T-helper 17 cell (primary cell): ENCODE data around the gene CBLC. TPM values are rescaled to one million over a fixed set of nuclear protein-coding genes. Genes with fewer than 3 reads are reported as not detected.

ENCODE experiments used
- ATAC-seq: fragments of 150-1000 bp; cut with Tn5 transposase; 2 replicates; pipeline ENCODE4 v1.10.0; 2021; ENCODE audit warnings: mild to moderate bottlenecking, moderate library complexity
- DNase-seq, 3 donors: peaks; one replicate each; pipeline versions ENCODE4 v3.0.0 to v3.0.0-alpha.2; 2020 to 2021
- H3K9me3 ChIP-seq: one replicate; pipeline ENCODE4 v1.7.0; 2013; ENCODE audit warnings: low read length, mild to moderate bottlenecking; ENCODE audit not compliant: control insufficient read depth, poor library complexity, severe bottlenecking
- H3K27ac Mint-ChIP-seq: one replicate; pipeline ENCODE4 v1.8.0; 2022; ENCODE audit warnings: mild to moderate bottlenecking, moderate library complexity, mixed read lengths
- H3K27me3 Mint-ChIP-seq: one replicate; pipeline ENCODE4 v1.8.0; 2022; ENCODE audit warnings: mixed read lengths
- H3K36me3 Mint-ChIP-seq: one replicate; pipeline ENCODE4 v1.8.0; 2022; ENCODE audit warnings: low read depth, mixed read lengths
- H3K4me1 Mint-ChIP-seq: one replicate; pipeline ENCODE4 v1.8.0; 2022; ENCODE audit warnings: mild to moderate bottlenecking, mixed read lengths
- H3K4me3 Mint-ChIP-seq: one replicate; pipeline ENCODE4 v1.8.0; 2022; ENCODE audit warnings: mild to moderate bottlenecking, moderate library complexity, mixed read lengths
- total RNA-seq, 4 donors: library from RNA in 2 of 4; stranded (reverse) in 2 of 4; gene quantifications; one replicate each; pipeline ENCODE4 v1.2.3 and lab custom pipeline; 2022 to 2026

The CBLC gene
- total RNA-seq, 2 donors from 2014 or later, result not detected

DNA sequence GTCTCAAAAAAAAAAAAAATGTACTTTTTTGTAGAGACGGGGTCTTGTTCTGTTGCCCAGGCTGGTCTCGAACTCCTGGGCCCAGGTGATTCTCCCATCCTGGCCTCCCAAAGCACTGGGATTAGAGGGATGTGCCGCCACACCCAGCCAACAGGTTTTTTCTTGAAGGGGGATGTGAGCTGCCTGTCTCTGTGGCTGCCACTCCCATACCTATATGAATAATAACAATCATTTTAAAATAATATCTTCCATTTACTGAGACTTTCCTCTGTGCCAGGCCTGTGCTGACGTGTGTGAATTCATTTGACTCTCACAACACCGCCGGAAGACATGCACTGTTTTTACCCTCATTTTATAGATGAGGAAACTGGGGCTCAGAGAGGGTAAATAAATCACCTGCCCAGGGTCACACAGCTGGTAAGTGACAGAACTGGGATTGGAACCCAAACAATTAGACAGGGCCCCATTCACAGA lies 36.4 kb upstream of the CBLC start:
- H3K36me3 Mint-ChIP-seq, result no peaks in the 10 kb centered on the region
- no peak overlapping the region for H3K4me3 Mint-ChIP-seq
- H3K27me3 Mint-ChIP-seq, result no peaks in the 10 kb centered on the region
- peak; percentile 64 for ATAC-seq
- H3K4me1 Mint-ChIP-seq, result peaks cover 14% of the 10 kb centered on the region
- no peak for DNase-seq
- no peak overlapping the region for H3K27ac Mint-ChIP-seq
- H3K9me3 ChIP-seq, result no peaks in the 10 kb centered on the region

DNA sequence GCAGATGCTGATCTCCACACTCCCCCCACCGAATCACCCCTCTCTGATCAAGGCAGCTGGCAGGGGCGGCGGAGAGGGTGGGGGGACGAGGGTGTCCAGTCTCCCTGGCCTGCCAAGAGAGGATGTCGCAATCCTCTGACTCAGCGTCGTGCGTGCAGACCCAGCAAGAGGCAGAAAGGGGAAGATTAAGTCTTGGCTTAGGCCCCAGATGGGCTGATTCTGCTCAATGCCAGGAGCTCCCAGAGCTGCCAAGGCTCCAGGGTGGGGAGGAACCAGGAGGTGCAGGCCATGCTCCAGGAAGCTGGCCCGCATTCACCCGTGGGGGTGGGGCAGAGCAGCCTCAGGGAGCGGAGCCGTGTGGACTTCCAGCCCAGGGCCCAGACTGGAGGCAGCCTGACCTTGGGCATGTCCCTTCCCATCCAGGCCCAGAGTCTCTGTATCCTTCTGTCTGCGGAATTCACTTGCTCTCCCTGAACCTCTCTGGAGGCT lies 35.8 kb upstream of the CBLC start:
- Mint-ChIP-seq H3K27me3 (no peaks in the 10 kb centered on the region), H3K4me3 (no peak overlapping the region), H3K36me3 (no peaks in the 10 kb centered on the region), H3K4me1 (peaks cover 20% of the 10 kb centered on the region), H3K27ac (no peak overlapping the region)
- no peaks in the 10 kb centered on the region for H3K9me3 ChIP-seq
- ATAC-seq (peak; percentile 54), DNase-seq (no peak)

DNA sequence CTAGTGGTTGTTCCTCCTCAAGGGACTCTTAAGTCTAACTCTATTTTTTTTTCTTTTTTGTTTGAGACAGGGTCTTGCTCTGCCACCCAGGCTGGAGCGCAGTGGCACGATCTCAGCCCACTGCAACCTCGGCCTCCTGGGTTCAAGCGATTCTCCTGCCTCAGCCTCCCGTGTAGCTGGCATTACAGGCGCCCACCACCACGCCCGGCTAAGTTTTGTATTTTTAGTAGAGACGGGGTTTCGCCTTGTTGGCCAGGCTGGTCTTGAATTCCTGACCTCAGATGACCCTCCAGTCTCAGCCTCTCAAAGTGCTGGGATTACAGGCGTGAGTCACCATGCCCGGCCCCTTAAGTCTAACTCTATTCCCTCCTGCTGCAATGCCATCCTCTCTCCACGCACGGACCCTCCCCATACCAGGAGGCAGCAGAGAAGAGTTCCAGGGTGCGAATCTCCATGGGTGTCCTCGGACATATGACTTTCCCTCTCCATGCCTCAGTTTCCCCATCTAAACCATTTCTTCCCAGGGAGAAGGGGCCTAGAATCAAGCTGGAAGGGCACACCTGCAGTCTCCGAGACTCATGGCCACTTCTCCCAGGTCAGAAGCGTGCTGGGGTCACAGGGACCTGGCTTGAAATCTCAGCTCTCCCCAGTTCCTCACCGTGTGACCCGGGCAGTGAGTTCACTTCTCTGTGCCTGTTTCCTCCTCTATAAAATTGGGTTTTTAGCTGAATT lies 35.2 kb upstream of the CBLC start:
- H3K36me3 Mint-ChIP-seq, result no peaks in the 10 kb centered on the region
- no peak for ATAC-seq
- no peak for DNase-seq
- no peak overlapping the region for H3K4me3 Mint-ChIP-seq
- H3K4me1 Mint-ChIP-seq, result peaks cover 24% of the 10 kb centered on the region
- H3K27ac Mint-ChIP-seq, result peak overlapping the region; percentile 59
- H3K9me3 ChIP-seq, result no peaks in the 10 kb centered on the region
- H3K27me3 Mint-ChIP-seq, result no peaks in the 10 kb centered on the region

DNA sequence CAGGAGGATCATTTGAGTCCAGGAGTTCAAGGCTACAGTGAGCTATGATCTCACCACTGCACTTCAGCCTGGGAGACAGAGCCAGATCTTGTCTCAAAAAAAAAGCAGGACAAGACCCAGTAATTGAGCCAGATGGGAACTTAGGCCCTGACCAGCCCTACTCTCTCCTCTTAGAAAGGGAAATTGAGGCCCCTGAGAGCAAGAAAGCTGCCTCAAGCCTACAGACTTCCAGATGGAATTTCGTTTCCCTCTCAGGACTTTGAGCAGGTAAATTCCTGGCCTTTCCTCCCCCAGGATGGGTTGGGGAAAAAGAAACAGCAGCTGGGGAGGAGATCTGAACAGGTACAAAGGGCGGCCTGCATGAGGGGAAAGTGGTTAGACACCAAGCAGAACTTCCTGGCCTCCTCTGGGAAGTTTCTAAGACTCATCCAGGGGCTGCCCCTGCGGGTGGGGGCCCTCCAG lies 32.8 kb upstream of the CBLC start:
- H3K4me3 Mint-ChIP-seq, result no peak overlapping the region
- H3K27ac Mint-ChIP-seq, result peak overlapping the region; percentile 98
- H3K36me3 Mint-ChIP-seq, result peaks cover 3% of the 10 kb centered on the region
- no peak for DNase-seq
- no peaks in the 10 kb centered on the region for H3K27me3 Mint-ChIP-seq
- ATAC-seq, result no peak
- peaks cover 37% of the 10 kb centered on the region for H3K4me1 Mint-ChIP-seq
- H3K9me3 ChIP-seq, result no peaks in the 10 kb centered on the region

DNA sequence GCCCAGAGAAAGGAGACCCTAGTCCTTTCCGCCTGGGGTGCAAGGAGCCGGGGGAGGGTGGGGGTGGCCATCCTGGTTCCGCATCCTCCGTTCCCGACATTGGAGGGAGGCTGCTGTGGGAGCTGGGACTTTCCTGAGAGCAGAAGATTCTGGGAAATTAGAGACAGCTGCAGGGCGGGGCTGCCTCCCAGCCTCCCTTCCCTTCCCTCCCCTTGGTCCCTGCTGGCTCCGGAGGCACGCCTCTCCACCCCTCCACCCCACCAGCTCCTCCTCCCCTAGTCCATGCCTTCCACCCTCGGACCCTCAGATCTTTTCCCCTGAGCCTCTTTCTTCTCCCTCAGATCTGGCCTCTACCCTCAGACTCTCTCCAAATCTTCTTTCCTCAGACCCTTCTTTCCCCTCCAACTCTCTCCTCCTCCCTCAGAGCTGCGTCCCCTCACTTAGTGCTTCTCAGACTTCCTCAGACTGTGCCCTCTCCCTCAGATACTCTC lies 32.3 kb upstream of the CBLC start:
- Mint-ChIP-seq H3K4me1 (peaks cover 40% of the 10 kb centered on the region), H3K27me3 (no peaks in the 10 kb centered on the region), H3K27ac (peak overlapping the region; percentile 98), H3K36me3 (peaks cover 3% of the 10 kb centered on the region), H3K4me3 (peak overlapping the region; percentile 71)
- ATAC-seq, result no peak
- no peaks in the 10 kb centered on the region for H3K9me3 ChIP-seq
- no peak for DNase-seq

DNA sequence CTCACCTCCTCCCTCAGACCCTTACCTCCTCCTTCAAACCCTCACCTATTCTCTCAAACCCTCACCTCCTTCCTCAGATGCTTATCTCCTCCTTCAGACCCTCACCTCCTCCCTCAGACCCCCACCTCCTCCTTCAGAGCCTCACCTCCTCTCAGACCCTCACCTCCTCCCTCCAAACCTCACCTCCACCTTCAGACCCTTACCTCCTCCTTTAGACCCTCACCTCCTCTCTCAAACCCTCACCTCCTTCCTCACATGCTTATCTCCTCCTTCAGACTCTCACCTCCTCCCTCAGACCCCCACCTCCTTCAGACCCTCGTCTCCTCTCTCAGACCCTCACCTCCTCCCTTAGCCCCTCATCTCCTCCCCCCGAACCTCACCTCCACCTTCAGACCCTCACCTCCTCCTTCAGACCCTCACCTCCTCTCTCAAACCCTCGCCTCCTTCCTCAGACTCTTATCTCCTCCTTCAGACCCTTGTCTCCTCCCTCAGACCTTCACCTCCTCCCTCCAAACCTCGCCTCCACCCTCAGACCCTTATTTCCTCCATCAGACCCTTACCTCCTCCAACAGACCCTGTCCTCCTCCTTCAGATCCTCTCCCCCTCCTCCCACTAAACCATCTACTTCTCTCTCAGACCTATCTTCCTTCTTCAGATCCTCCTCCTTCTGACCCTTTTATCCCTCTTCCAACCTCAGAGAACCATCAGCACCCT lies 31.6 kb upstream of the CBLC start:
- peak overlapping the region; percentile 98 for H3K27ac Mint-ChIP-seq
- peaks cover 47% of the 10 kb centered on the region for H3K4me1 Mint-ChIP-seq
- H3K27me3 Mint-ChIP-seq, result no peaks in the 10 kb centered on the region
- ATAC-seq, result no peak
- peak overlapping the region; percentile 71 for H3K4me3 Mint-ChIP-seq
- peaks cover 6% of the 10 kb centered on the region for H3K36me3 Mint-ChIP-seq
- DNase-seq, result no peak
- no peaks in the 10 kb centered on the region for H3K9me3 ChIP-seq

DNA sequence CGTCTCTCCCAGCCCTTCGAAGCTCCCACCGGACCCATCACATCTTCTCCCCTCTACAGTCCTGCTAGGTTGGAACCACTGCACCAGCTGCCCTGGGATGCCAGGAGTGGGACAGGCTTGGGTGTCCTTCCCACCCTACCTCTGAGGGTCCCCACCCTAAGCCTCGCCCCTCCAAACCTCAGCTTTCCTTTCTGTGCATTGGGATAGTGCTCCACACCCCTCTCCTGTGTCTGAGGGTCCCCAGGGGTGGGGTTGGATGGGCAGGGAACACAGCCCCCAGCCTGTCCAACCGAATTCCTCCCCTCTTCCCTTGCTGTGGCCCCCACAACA lies 31.1 kb upstream of the CBLC start:
- H3K9me3 ChIP-seq, result no peaks in the 10 kb centered on the region
- Mint-ChIP-seq H3K36me3 (peaks cover 6% of the 10 kb centered on the region), H3K4me3 (peak overlapping the region; percentile 99), H3K27ac (peak overlapping the region; percentile 98), H3K4me1 (peaks cover 50% of the 10 kb centered on the region), H3K27me3 (no peaks in the 10 kb centered on the region)
- no peak for ATAC-seq
- DNase-seq, result no peak

DNA sequence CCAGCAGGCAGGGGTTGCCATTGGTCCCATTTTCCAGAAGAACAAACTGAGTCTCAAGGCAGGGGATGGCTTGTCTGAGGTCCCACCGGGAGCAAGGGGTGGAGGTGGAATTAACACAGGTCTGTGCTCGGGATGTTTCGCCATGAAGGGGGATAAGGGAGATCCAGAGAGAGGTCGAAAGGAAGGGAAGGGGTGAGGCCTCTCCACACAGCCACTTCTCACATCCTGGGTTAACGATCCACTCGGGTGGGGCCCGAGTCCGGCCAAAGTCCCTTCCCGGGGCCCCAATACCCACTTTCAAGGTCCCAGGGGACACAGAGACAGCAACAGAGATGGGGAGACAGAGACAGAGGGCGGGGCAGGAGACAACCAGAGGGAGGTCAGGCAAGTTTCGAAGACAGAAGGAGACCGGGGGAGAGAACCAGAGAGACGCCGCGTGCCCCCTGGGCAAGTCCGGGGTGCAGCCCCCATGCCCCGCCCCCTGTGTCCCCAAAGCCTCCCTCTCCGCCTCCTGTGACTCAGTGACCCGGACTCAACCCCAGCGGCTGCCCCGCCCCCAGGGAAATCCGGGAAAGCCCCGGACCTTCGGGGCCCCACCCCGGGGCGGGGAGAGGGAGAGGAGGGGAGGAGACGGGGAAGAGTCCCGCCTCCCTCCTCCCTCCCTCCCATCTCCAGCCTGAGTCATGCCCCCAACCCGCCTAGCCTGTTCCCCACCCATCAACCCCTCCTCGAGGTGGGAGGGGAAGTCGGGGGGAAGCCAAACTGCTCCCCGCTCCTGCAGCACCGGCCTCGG lies 30.5 kb upstream of the CBLC start:
- Mint-ChIP-seq H3K36me3 (peaks cover 6% of the 10 kb centered on the region), H3K4me3 (peak overlapping the region; percentile 99), H3K27ac (peak overlapping the region; percentile 98), H3K4me1 (peaks cover 53% of the 10 kb centered on the region), H3K27me3 (no peaks in the 10 kb centered on the region)
- DNase-seq, result peak; percentile 87 to 96 (median 96)
- no peaks in the 10 kb centered on the region for H3K9me3 ChIP-seq
- peak; percentile 70 for ATAC-seq

DNA sequence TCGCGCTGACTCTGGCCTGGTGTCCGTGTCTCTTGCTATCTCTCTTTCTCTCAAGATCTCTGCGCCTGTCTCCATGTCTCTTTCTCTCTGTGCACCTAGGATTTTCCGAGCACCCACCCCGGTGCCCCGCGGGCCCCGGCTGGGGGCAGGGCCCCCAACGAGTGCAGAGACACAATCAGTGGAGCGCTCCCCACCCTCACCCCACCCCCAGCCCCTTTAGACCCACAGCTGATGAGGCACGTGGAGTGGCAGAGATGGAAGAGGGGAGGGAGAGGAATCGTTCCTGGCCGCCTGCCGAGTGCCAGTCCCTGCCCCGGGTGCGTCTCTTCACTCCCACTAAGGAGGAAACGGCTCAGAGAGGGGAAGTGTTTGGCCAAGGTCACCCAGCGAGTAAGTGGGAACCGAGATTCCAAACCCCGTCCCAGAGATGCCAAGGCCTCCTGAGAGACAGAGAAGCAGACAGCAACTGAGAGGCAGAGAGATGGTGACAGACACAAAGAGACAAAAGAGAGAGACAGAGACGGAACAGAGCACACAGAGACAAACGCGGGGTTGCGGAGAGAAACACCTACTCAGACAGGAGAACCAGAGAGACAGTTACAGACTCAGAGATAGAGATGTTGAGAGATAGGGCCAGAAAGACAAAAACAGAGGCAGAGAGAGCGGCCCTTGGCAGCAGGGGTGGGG lies 29.8 kb upstream of the CBLC start:
- H3K4me3 Mint-ChIP-seq, result peak overlapping the region; percentile 99
- ATAC-seq (peak; percentile 8), DNase-seq (no peak)
- H3K27ac Mint-ChIP-seq, result peak overlapping the region; percentile 98
- peaks cover 56% of the 10 kb centered on the region for H3K4me1 Mint-ChIP-seq
- no peaks in the 10 kb centered on the region for H3K9me3 ChIP-seq
- H3K27me3 Mint-ChIP-seq, result no peaks in the 10 kb centered on the region
- peaks cover 6% of the 10 kb centered on the region for H3K36me3 Mint-ChIP-seq

DNA sequence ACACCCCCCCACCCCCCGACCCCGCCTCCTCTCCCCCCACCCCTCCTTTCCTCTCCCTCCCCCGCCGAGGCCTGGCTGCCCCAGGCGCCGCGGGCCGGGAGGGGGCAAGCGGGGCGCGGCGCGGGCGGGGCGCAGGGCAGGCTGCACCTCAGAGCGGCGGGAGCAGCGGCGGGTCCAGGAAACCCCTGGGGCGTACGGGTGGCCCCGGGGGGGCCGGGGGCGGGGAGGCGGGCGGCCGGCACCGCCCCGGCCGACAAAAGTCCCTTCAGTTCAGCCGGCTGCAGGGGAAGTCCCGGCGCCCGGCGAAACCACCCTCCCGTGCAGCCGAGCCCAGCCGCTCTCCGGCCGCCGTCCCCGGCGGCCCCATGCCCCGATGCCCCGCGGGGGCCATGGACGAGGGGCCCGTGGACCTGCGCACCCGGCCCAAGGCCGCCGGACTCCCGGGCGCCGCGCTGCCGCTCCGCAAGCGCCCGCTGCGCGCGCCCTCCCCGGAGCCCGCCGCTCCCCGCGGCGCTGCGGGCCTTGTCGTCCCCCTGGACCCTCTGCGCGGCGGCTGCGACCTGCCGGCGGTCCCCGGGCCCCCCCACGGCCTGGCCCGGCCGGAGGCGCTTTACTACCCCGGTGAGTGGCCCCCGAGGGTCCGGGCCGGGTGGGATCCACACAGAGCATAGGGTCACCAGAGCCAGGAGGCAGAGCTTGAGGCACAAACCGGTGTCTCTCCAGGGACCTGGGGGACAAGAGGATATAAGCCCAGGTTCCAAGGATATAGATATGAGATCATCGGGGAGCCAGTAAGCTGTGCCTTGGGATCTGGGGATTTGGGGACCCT lies 29.1 kb upstream of the CBLC start, which contains the start of gene BCL3:
Gene BCL3, plus strand, starts transcription at position 283 of the 829 bp plus-strand sequence. Its CDS starts 83 bp downstream, at position 366.
- peak; percentile 77 to 85 (median 84) for DNase-seq
- Mint-ChIP-seq H3K4me3 (peak within 1 kb of the TSS; percentile 99), H3K4me1 (peaks cover 55% of the 10 kb centered on the region), H3K27me3 (no peaks in the 10 kb centered on the region), H3K36me3 (peaks cover 6% of the 10 kb centered on the region), H3K27ac (peak within 1 kb of the TSS; percentile 98)
- ATAC-seq, result peak; percentile 67
- no peaks in the 10 kb centered on the region for H3K9me3 ChIP-seq

DNA sequence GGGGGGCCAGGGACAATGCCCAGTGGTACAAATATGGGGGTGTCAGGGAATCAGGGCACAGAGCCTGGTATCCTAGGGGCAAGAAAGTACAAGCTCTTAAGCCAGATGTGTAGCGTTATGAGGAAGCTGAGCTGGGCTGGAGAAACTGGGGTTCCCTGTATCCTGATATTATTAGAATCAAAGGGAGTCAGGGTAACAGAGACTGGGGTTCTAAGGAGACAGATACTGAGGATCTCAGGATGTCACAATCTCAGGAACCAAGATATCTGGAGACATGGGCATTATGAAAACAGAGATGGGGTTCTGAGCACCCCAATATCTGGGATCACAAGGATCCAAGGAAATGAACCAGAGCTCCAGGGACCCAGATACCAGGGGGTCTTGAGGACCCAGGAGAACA lies 28.4 kb upstream of the CBLC start:
- no peak for ATAC-seq
- no peak for DNase-seq
- H3K27ac Mint-ChIP-seq, result peak overlapping the region; percentile 98
- H3K27me3 Mint-ChIP-seq, result no peaks in the 10 kb centered on the region
- H3K9me3 ChIP-seq, result no peaks in the 10 kb centered on the region
- H3K4me3 Mint-ChIP-seq, result peak overlapping the region; percentile 99
- peaks cover 60% of the 10 kb centered on the region for H3K4me1 Mint-ChIP-seq
- peaks cover 6% of the 10 kb centered on the region for H3K36me3 Mint-ChIP-seq

DNA sequence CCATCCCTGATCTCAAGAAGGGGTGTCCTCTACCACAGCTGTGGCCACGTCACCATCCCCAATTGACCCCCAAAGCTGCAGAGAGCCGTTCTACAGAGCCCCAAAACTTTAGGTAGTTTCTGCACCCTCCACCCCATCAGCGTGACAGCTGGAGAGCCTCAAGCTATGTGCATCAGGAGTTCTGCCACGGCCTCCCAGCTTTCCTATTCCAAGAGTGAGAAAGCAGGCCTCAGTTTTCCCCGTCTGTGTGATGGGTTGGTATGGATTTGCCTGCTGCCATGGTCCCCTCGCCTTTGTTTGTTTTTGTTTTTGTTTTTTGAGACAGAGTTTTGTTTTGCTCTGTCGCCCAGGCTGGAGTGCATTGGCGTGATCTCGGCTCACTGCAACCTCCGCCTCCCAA lies 27.7 kb upstream of the CBLC start:
- no peaks in the 10 kb centered on the region for H3K9me3 ChIP-seq
- H3K4me1 Mint-ChIP-seq, result peaks cover 65% of the 10 kb centered on the region
- no peaks in the 10 kb centered on the region for H3K27me3 Mint-ChIP-seq
- H3K4me3 Mint-ChIP-seq, result peak overlapping the region; percentile 99
- peak overlapping the region; percentile 98 for H3K27ac Mint-ChIP-seq
- H3K36me3 Mint-ChIP-seq, result peaks cover 6% of the 10 kb centered on the region
- DNase-seq, result no peak
- no peak for ATAC-seq
